Bronchial epithelial cell (primary cell): ENCODE data around the gene LDLRAD3. TPM values are rescaled to one million over a fixed set of nuclear protein-coding genes. Genes with fewer than 3 reads are reported as not detected.

Experiments
- DNase-seq: peaks from one replicate; pipeline ENCODE4 v3.0.0-alpha.2; 2010; ENCODE audit warnings: low read depth
- FAIRE-seq: peaks from 2 replicates; lab custom pipeline; 2011; peaks lifted over from hg19 to GRCh38; lab: Jason Lieb, UNC
- H3K27me3 ChIP-seq: 2 replicates; pipeline ENCODE4 v1.5.1; 2011; ENCODE audit warnings: low read length; ENCODE audit not compliant: control insufficient read depth, insufficient read depth
- H3K36me3 ChIP-seq: 2 replicates; pipeline ENCODE4 v1.5.1; 2011; ENCODE audit warnings: low read length; ENCODE audit not compliant: control insufficient read depth, insufficient read depth
- H3K4me3 ChIP-seq: 2 replicates; pipeline ENCODE4 v1.5.1; 2011; ENCODE audit warnings: mild to moderate bottlenecking, low read depth, low read length, control low read depth
- total RNA-seq: library from RNA; depleted of rRNA; stranded (reverse); fragments of >200 nt; gene quantifications from 2 replicates; pipeline ENCODE4 v1.2.1, GENCODE V29; 2014
- TF ChIP-seq, protein P1 (sequence below): IDR thresholded peaks from 2 replicates; pipeline ENCODE4 v1.5.1; 2011; ENCODE audit warnings: mild to moderate bottlenecking, moderate library complexity, low read length, control low read depth, inconsistent platforms; ENCODE audit not compliant: insufficient read depth, severe bottlenecking

LDLRAD3 gene
- total RNA-seq, 1 donor from 2014 or later, result 4.7 TPM

GRCh38 chr11:36149538-36150242 is 205.8 kb downstream of the LDLRAD3 start:
- H3K27me3 ChIP-seq, result no peaks in the 10 kb centered on the region
- FAIRE-seq, result peak; percentile 94
- H3K36me3 ChIP-seq, result peaks cover 1% of the 10 kb centered on the region
- DNase-seq, result peak; percentile 99
- no peak overlapping the region for H3K4me3 ChIP-seq
- TF ChIP-seq, protein P1, sequence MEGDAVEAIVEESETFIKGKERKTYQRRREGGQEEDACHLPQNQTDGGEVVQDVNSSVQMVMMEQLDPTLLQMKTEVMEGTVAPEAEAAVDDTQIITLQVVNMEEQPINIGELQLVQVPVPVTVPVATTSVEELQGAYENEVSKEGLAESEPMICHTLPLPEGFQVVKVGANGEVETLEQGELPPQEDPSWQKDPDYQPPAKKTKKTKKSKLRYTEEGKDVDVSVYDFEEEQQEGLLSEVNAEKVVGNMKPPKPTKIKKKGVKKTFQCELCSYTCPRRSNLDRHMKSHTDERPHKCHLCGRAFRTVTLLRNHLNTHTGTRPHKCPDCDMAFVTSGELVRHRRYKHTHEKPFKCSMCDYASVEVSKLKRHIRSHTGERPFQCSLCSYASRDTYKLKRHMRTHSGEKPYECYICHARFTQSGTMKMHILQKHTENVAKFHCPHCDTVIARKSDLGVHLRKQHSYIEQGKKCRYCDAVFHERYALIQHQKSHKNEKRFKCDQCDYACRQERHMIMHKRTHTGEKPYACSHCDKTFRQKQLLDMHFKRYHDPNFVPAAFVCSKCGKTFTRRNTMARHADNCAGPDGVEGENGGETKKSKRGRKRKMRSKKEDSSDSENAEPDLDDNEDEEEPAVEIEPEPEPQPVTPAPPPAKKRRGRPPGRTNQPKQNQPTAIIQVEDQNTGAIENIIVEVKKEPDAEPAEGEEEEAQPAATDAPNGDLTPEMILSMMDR, result peak; percentile 27

DNA sequence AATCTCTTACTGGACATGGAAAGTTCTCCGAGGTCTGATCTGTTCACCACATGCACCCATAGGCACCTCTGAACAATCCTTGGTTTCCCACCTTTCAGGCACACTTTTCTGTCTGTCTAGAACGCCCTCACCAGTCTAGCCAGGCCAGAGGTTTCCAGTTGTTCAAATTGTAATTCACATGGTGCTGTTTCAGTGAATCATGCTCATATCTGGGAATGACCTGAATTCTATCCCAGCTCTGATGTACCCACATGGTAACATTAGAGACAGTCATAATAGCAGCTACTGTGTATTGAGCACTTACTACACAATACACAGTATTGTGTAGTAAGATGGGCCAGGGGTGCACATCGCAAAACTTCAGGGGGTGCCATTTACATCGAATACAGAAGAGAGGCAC is 207.1 kb downstream of the LDLRAD3 start:
- peak; percentile 26 for DNase-seq
- Histone ChIP-seq H3K36me3 (peaks cover 1% of the 10 kb centered on the region), H3K27me3 (no peaks in the 10 kb centered on the region), H3K4me3 (no peak overlapping the region)
- TF ChIP-seq, protein P1, result no peak
- no peak for FAIRE-seq

DNA sequence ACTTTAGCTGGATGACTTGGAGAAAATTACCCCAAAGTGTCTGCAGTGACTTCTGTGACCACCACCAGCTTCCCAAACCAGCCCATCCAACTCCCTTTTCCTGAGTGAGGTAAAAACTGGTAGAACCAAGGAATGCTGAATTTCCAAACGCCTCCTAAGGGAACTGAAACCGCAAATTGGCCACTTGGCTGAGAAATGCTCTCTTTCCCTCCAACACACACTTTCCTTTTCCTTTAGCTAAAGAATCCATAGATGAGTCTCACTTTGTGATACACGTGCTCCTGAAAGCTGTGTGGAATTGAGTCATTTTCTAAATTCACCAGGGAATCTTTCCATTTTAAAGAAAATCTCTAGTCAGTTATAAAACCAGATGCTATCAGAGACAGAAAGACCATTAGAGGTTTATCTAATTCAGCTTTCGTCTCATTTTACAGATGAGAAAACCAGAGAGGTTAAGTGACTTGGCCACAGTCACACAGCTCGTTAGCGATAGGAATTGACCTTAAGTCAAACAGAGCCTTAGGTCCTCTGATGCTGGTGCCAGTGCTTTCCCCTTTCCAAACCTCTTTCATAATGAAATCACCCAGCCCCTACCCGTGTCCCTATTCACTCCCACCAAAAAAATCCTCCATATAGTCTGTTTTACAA is 208.2 kb downstream of the LDLRAD3 start:
- DNase-seq, result no peak
- FAIRE-seq, result no peak

DNA sequence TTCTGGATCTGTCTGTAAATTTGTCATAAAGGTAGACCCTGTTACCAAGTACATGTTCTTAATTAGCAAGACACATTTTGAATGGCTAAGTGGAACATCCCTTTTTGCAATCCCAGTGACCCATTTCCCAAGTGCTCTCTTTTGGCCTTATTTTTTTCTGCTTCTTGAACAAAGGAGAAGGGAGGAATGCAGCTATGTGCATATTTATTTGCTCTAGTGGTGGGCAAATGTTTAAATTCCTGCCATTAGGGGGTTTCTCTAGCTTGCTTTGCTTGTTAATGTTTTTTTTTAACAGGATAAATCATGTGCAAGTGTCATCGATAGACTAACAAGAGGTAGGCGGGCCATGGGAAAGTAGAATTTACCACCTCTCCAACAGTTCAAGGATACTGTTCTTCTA is 209.7 kb downstream of the LDLRAD3 start:
- no peak for DNase-seq
- FAIRE-seq, result no peak
- Histone ChIP-seq H3K4me3 (no peak overlapping the region), H3K27me3 (no peaks in the 10 kb centered on the region), H3K36me3 (peaks cover 1% of the 10 kb centered on the region)
- TF ChIP-seq, protein P1, result no peak

More for the DNA sequence above, 208.2 kb downstream of the LDLRAD3 start:
- Histone ChIP-seq H3K4me3 (no peak overlapping the region), H3K27me3 (no peaks in the 10 kb centered on the region), H3K36me3 (peaks cover 1% of the 10 kb centered on the region)
- TF ChIP-seq, protein P1, result no peak

DNA sequence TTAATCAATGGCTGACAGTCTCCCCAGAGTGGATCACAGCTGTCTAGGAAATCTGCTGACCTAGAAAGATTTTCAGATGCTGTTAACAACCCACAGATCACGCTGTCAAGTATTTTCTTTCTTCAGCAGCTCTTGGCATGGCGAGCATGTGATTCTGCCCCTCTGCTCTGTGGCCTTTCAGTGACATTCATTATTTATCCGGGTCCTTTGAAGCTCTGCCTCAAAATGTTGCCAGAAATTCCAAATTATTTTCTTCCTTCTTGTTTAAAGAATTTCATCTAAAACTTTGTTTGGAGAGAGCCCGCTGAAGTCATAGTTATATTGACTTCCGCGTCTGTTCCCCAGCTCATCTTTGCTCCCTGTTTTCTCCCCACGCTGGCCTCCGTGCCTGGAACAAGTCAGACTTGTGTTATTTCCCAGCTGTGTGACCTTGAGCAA is 211.3 kb downstream of the LDLRAD3 start:
- Histone ChIP-seq H3K4me3 (no peak overlapping the region), H3K36me3 (peaks cover 1% of the 10 kb centered on the region), H3K27me3 (no peaks in the 10 kb centered on the region)
- FAIRE-seq (no peak), DNase-seq (no peak)
- TF ChIP-seq, protein P1, result no peak
